Activated naive CD8-positive, alpha-beta T cell treated with anti-CD3 and anti-CD28 coated beads, Interleukin-2, amount 50 U/mL, for 24 hours (primary cell): ENCODE measurements around the gene PTPRCAP.
"Not testable (repeated sequence)": the region's sequence is repeated elsewhere in the genome, so short reads cannot be mapped to it uniquely, and the experiment has no call there.

Experiments used
- ATAC-seq: fragments of 150-1000 bp; cut with Tn5 transposase; one replicate; pipeline ENCODE4 v1.10.0; 2021
- DNase-seq: peaks from one replicate; pipeline ENCODE4 v3.0.0; 2021
- H3K27ac Mint-ChIP-seq: one replicate; pipeline ENCODE4 v1.8.0; 2021; ENCODE audit warnings: mild to moderate bottlenecking, mixed read lengths
- H3K27me3 Mint-ChIP-seq: one replicate; pipeline ENCODE4 v1.8.0; 2021; ENCODE audit warnings: mixed read lengths
- H3K36me3 Mint-ChIP-seq: one replicate; pipeline ENCODE4 v1.8.0; 2021; ENCODE audit warnings: low read depth, mixed read lengths
- H3K4me1 Mint-ChIP-seq: one replicate; pipeline ENCODE4 v1.8.0; 2021; ENCODE audit warnings: mixed read lengths
- H3K4me3 Mint-ChIP-seq: one replicate; pipeline ENCODE4 v1.8.0; 2021; ENCODE audit warnings: mild to moderate bottlenecking, moderate library complexity, mixed read lengths
- H3K9me3 Mint-ChIP-seq: one replicate; pipeline ENCODE4 v1.8.0; 2021; ENCODE audit warnings: mixed read lengths

PTPRCAP gene

DNA sequence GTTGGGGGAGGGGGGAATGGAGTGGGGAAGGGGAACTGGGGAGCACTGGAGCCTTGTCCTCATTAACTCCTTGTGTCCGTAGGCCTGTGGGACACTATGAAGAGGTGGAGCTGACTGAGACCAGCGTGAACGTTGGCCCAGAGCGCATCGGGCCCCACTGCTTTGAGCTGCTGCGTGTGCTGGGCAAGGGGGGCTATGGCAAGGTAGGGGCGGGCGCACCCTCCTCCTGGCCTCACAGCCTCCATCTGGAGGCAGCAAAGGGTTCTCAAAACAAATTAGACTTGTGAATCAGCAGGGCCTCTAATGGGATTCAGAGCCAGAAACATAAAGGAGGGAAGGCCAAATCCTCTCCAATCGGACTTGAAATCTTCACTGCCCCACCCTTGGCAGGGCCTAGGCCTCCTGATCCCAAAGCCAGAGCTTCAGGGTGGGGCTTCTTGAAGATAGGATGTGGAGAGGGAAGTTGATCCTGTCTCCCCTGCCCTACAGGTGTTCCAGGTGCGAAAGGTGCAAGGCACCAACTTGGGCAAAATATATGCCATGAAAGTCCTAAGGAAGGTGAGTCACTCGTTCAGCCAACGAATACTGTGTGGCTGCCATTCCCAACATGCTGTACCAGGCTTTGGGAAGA lies 8.3 kb downstream of the PTPRCAP start:
- ATAC-seq (no peak), DNase-seq (no peak)
- Mint-ChIP-seq H3K27ac (peak overlapping the region; percentile 98), H3K27me3 (peaks cover 2% of the 10 kb centered on the region), H3K36me3 (peaks cover 13% of the 10 kb centered on the region), H3K4me3 (peak overlapping the region; percentile 97), H3K4me1 (peaks cover 49% of the 10 kb centered on the region), H3K9me3 (no peaks in the 10 kb centered on the region)

GRCh38 chr11:67428052-67429001 lies 9.2 kb downstream of the PTPRCAP start, which contains the start of gene RPS6KB2:
RPS6KB2 (plus strand) TSS chr11:67428494; CDS start chr11:67428546, 52 bp downstream.
- Mint-ChIP-seq H3K27me3 (peaks cover 2% of the 10 kb centered on the region), H3K27ac (peak within 1 kb of the TSS; percentile 98), H3K4me3 (peak within 1 kb of the TSS; percentile 97), H3K4me1 (peaks cover 42% of the 10 kb centered on the region), H3K36me3 (peaks cover 11% of the 10 kb centered on the region), H3K9me3 (no peaks in the 10 kb centered on the region)
- DNase-seq (peak; percentile 100), ATAC-seq (peak; percentile 88)

- Mint-ChIP-seq H3K36me3 (peaks cover 11% of the 10 kb centered on the region), H3K27ac (peak overlapping the region; percentile 98), H3K4me3 (peak overlapping the region; percentile 97), H3K4me1 (peaks cover 35% of the 10 kb centered on the region)
- ATAC-seq, H3K9me3 Mint-ChIP-seq, H3K27me3 Mint-ChIP-seq: not testable (repeated sequence)
- DNase-seq: peak; percentile 32
Observed at GRCh38 chr11:67427364-67427859, 10.1 kb downstream of the PTPRCAP start.

- H3K27me3 Mint-ChIP-seq: peaks cover 2% of the 10 kb centered on the region
- peaks cover 29% of the 10 kb centered on the region for H3K4me1 Mint-ChIP-seq
- peaks cover 2% of the 10 kb centered on the region for H3K36me3 Mint-ChIP-seq
- H3K9me3 Mint-ChIP-seq: no peaks in the 10 kb centered on the region
- no peak for DNase-seq
- no peak overlapping the region for H3K4me3 Mint-ChIP-seq
- no peak for ATAC-seq
- no peak overlapping the region for H3K27ac Mint-ChIP-seq
Observed at GRCh38 chr11:67423891-67424613, 13.4 kb downstream of the PTPRCAP start.

DNA sequence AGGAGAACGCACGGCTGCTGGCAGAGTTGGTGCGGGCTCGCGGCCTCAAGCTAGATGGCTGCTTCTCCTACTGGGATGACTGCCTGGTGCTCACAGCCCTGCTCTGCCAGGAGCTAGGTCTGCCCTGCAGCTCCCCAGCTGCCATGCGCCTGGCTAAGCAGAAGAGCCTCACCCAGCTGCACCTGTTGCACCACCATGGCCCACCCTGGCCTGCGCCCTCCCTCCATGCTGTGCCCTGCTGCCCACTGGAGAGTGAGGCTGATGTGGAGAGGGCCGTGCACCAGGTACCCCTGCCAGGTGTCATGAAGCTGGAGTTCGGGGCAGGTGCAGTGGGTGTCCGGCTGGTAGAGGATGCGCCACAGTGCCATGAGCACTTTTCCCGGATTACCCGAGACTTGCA lies 14.0 kb downstream of the PTPRCAP start:
- DNase-seq: no peak
- H3K4me1 Mint-ChIP-seq: peaks cover 31% of the 10 kb centered on the region
- no peak overlapping the region for H3K4me3 Mint-ChIP-seq

GRCh38 chr11:67422891-67423290 lies 14.6 kb downstream of the PTPRCAP start:
- Mint-ChIP-seq H3K9me3 (no peaks in the 10 kb centered on the region), H3K36me3 (no peaks in the 10 kb centered on the region), H3K27me3 (no peaks in the 10 kb centered on the region), H3K4me3 (peak overlapping the region; percentile 17), H3K4me1 (peaks cover 36% of the 10 kb centered on the region), H3K27ac (peak overlapping the region; percentile 25)
- DNase-seq (no peak), ATAC-seq (no peak)

More for the DNA sequence above, 14.0 kb downstream of the PTPRCAP start:
- H3K27ac Mint-ChIP-seq: no peak overlapping the region
- no peaks in the 10 kb centered on the region for H3K27me3 Mint-ChIP-seq
- no peak for ATAC-seq
- H3K9me3 Mint-ChIP-seq: no peaks in the 10 kb centered on the region
- no peaks in the 10 kb centered on the region for H3K36me3 Mint-ChIP-seq

DNA sequence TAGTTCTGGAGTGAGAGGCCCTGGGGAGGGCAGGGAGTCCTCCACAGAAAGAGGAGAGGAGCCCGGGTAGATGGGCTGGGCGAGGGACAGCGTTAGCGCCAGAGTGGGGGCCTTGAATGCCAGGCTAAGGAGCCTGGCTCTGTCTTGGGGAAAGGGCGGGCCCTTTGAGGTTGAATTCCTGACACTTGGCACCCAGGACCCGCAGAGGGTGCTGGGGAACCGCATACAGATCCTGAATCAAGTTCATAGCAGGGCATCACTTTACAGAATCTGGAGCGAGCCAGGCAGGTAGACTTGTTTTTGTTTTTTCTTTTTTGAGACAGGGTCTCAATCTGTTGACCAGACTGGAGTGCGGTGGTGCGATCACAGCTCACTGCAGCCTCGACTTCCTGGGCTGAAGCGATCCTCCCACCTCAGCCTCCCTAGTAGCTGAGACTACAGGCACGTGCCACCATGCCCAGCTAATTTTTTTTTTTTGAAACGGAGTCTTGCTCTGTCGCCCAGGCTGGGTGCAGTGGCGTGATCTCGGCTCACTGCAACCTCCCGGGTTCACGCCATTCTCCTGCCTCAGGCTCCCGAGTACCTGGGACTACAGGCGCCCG lies 16.0 kb downstream of the PTPRCAP start:
- Mint-ChIP-seq H3K4me3 (peak overlapping the region; percentile 69), H3K9me3 (no peaks in the 10 kb centered on the region), H3K4me1 (peaks cover 39% of the 10 kb centered on the region), H3K36me3 (no peaks in the 10 kb centered on the region), H3K27ac (peak overlapping the region; percentile 65), H3K27me3 (no peaks in the 10 kb centered on the region)
- ATAC-seq: no peak
- DNase-seq: no peak

GRCh38 chr11:67420646-67421429 lies 16.6 kb downstream of the PTPRCAP start:
- ATAC-seq (peak; percentile 85), DNase-seq (peak; percentile 100)
- H3K27ac Mint-ChIP-seq: peak overlapping the region; percentile 89
- peaks cover 46% of the 10 kb centered on the region for H3K4me1 Mint-ChIP-seq
- H3K9me3 Mint-ChIP-seq: no peaks in the 10 kb centered on the region
- H3K36me3 Mint-ChIP-seq: no peaks in the 10 kb centered on the region
- no peaks in the 10 kb centered on the region for H3K27me3 Mint-ChIP-seq
- peak overlapping the region; percentile 83 for H3K4me3 Mint-ChIP-seq

GRCh38 chr11:67420147-67420645 lies 17.3 kb downstream of the PTPRCAP start:
- H3K36me3 Mint-ChIP-seq: no peaks in the 10 kb centered on the region
- DNase-seq: peak; percentile 16
- no peak for ATAC-seq
- no peaks in the 10 kb centered on the region for H3K27me3 Mint-ChIP-seq
- peaks cover 46% of the 10 kb centered on the region for H3K4me1 Mint-ChIP-seq
- peak overlapping the region; percentile 83 for H3K4me3 Mint-ChIP-seq
- H3K27ac Mint-ChIP-seq: peak overlapping the region; percentile 89
- no peaks in the 10 kb centered on the region for H3K9me3 Mint-ChIP-seq

DNA sequence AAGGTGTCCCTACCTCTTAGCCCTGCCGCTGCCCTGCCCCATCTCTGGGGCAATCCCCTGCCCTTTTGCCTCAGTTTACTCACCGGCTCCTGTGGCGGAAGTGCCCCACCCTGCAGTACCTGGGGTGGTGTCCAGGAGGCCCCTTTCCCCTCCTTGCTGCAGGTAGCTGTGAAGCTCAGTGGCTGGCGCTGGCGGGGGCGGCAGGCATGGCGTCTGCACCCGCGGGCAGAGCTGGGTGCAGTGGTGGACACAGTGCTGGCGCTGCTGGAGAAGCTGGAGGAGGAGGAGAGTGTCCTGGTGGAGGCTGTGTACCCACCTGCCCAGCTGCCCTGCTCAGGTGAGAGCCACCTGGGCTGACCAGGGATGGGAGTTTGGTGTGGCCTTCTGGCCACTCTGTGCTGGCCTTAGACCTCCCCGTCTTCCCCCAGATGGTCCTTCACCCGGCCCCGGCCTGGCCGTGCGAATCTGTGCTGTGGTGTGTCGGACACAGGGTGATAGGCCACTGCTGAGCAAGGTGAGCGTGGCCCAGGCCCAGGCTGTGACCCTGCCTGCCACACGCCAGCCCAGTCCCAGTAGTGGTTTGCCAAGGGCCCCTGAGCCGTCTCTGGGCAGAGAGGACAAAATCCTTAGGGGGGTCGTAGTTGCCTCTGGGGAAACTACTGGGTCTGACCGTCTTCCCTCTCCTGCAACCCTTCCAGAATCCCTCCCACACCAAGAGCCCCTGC lies 18.0 kb downstream of the PTPRCAP start:
- Mint-ChIP-seq H3K27me3 (no peaks in the 10 kb centered on the region), H3K27ac (peak overlapping the region; percentile 89), H3K36me3 (no peaks in the 10 kb centered on the region), H3K4me3 (peak overlapping the region; percentile 83), H3K9me3 (no peaks in the 10 kb centered on the region), H3K4me1 (peaks cover 50% of the 10 kb centered on the region)
- peak; percentile 28 for DNase-seq
- ATAC-seq: no peak

- H3K4me3 Mint-ChIP-seq: peak overlapping the region; percentile 83
- no peaks in the 10 kb centered on the region for H3K9me3 Mint-ChIP-seq
- no peaks in the 10 kb centered on the region for H3K36me3 Mint-ChIP-seq
- H3K27ac Mint-ChIP-seq: peak overlapping the region; percentile 89
- DNase-seq (peak; percentile 44), ATAC-seq (no peak)
- no peaks in the 10 kb centered on the region for H3K27me3 Mint-ChIP-seq
- H3K4me1 Mint-ChIP-seq: peaks cover 53% of the 10 kb centered on the region
Observed at GRCh38 chr11:67418476-67419281, 18.8 kb downstream of the PTPRCAP start.

DNA sequence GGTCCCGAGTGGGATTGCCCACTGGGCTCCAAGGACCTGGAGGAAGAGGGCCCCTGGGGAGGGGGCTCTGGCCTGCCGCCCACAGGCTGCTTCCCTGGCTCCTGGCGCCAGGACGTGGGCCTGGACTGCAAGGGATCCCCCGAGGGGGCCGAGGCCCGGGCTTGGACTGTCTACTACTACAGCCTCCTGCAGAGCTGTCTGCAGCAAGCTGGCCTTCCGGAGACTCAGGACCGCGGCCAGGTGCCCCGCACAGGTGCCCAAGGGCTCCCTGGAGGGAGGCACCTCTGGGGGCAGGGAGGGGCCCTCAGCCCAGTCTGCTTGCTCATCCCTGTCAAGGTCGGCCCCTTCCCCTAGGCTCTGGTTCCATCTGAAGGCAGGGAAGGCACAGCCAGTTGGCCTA lies 20.1 kb downstream of the PTPRCAP start:
- Mint-ChIP-seq H3K27me3 (no peaks in the 10 kb centered on the region), H3K4me3 (peak overlapping the region; percentile 83), H3K4me1 (peaks cover 64% of the 10 kb centered on the region), H3K36me3 (no peaks in the 10 kb centered on the region), H3K9me3 (no peaks in the 10 kb centered on the region), H3K27ac (no peak overlapping the region)
- DNase-seq: no peak
- ATAC-seq: no peak
